ENCODE measurements around the gene ADIPOR1.
A peak's percentile ranks its signal among the peaks of the same experiment; 100 is the strongest.
"Not testable (repeated sequence)": the region's sequence is repeated elsewhere in the genome, so short reads cannot be mapped to it uniquely, and the experiment has no call there.

ADIPOR1 gene

DNA sequence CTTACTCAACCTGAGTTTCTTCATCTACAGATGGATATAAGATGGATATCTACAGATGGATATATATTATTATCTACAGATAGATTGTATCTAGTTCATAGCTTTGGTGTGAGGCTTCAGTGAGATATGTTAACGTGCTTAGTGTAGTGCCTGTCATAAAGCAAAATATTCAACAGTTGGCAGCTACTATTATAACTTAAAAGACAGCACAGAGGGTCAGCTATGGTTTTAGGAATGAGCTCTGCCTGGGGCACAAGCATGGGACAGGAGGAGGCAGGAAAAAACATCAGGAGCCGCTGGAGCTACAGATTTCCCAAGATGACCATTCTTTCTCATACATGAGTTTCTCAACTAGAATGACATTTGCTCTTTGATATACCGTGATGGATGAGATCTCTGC lies 10.2 kb upstream of the ADIPOR1 start:
- DNase-seq: no peak

DNA sequence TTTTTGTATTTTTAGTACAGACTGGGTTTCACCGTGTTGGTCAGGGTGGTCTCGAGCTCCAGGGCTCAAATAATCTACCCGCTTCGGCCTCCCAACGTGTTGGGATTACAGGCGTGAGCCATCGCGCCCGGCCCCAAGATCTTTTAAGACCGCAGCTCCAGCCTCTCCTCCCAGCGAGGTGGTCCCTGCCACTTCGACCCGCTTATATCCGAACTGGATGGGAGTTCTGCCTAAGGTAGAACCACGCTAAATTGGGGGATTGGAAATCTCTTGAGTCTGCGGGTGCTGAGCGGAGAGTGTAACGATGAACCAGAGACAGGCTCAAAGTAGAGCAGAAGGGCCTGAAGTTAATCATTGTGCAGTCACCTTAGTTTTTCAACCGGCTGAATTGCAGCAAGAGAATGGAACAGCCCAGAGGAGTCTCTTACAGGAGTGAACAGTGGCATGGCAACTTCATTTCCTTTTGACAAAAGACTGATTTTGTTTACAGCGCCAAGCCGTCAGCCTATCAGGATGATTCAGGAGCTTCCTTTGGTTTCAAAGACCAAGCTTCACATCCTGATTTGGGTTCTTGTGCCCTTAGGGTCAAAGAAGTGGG lies 9.7 kb upstream of the ADIPOR1 start:
- DNase-seq: no peak

DNA sequence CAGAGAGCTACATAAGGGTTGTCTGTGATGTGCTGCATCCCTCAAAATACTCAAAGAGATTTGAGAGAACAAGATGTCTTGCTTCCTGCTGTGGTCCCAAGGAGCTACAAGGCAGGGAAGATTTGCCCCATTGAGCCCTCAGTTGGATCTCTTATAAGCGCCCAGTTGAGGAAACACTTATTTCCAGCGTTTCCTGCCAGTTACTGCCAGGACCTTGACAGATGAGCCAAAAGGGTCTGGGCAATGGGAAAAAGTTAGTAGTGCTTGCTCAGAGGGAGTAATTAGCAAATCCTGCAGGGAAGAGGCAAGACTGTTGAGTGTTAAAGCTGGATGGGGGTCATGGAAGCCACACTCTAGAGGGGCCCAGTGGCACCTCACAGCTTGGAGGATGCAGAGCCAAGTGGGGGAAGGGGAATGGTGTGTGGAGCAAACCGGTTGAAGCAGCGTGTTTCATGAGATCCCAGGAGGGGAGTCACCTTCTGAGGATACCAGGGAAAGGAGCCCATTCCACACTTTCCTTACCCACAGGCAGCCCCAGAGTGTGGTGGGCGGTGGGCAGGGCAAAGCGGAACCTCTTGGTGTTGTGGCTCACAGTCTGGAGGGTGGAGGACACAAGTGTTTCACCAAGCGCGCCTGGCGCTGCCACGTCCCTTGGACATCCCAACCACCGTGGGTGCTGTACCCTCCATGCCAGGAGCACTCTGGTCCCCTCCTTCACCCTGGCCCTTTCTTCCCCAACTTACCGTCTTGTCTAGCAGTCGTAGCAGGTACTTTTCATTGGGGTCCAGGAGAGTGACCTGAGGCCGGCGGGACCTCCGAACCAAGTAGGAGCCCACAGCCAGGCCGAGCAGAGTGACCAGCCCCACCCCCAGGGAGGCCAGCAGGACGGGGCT lies 8.1 kb upstream of the ADIPOR1 start:
- DNase-seq: no peak

DNA sequence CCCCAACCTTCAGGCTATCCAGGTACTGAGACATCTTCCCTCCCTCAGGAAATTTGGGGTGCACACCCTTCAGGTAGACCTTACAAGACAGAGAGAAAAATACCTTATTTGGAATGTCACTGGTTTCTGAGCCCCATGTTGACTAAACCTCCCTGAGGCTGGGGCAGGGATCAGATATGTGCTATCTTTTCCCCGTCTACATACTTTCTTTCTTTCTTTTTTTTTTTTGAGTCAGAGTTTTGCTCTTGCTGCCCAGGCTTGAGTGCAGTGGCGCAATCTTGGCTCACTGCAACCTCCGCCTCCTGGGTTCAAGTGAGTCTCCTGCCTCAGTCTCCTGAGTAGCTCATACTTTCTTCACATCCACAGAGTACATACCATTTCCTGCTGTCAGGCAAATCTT lies 7.3 kb upstream of the ADIPOR1 start:
- peak; percentile 47 for DNase-seq

DNA sequence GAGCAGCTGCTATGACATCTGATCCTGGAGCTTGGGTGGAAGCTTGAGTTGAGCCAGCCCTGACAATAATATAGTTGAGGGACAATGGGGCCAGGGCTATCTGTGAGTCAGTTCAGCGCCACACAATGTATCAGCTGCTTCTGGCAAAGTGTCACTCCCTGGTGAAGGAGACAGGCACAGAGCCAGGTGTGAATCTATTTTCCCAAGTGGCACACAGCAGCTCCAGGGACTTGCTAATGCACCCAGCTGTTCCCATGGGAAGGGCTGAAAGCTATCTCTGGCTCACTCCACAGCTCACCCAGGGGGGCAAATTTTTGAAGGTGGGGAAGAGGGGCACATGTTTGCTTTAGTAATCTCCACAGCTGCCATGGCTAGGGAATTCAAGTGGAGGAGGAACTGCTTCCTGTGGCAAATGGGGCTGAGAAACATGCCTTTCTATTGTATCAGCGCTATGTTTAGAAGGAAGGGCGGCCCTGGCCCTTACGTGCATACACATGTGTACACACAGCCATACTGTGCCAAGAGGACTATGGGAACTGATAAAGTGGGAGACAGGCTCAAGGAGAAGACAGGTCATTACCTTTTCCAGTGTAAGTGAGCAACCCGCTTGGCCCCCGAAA lies 6.8 kb upstream of the ADIPOR1 start:
- peak; percentile 97 for DNase-seq

DNA sequence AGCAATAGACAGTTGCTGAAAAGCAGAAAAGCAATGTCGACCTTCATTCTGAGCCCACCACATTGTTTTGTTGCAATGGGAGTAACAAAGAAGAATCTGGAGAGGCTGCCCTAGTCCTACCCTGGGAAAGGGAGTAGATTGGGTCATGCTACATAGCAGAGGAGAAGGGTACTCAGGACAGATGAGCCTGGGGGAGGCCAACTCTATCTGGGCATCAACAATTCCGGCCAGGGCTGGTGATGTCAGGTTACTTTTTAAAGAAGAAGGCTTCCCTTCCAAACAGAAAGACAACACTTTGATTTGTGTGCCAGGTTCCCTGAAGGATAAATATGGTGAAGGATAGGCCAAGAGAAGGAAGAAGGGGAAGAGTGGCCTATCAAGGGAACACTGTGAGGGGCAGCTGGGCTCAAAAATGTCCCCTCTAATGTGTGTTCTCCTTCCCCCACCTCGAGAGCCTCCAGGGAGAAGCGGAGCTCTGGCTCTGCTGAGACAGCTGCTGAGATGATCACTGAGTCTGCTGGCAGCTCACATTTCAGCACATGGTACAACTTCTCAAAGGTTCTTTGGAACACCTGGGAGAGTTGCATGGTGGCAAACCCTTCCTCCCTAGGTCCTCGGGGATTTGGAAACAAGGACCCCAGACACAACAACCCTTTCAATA lies 3.2 kb upstream of the ADIPOR1 start:
- DNase-seq: no peak

DNA sequence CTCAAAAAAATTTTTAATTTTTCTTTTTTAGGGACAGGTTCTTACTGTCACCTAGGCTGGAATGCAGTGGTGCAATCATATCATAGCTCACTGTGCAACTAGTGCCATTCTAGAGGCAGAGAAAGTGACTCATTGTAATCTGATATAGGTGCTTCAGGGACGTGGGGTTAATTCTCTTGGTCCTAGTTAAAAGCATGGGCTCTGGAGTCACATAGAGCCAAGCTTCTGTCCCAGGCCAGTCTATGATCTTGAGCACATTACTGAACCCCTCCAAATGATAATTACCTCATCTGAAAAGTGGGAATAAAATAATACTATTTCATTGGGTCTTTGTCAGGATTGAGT lies 1.1 kb upstream of the ADIPOR1 start:
- peak; percentile 39 for DNase-seq

DNA sequence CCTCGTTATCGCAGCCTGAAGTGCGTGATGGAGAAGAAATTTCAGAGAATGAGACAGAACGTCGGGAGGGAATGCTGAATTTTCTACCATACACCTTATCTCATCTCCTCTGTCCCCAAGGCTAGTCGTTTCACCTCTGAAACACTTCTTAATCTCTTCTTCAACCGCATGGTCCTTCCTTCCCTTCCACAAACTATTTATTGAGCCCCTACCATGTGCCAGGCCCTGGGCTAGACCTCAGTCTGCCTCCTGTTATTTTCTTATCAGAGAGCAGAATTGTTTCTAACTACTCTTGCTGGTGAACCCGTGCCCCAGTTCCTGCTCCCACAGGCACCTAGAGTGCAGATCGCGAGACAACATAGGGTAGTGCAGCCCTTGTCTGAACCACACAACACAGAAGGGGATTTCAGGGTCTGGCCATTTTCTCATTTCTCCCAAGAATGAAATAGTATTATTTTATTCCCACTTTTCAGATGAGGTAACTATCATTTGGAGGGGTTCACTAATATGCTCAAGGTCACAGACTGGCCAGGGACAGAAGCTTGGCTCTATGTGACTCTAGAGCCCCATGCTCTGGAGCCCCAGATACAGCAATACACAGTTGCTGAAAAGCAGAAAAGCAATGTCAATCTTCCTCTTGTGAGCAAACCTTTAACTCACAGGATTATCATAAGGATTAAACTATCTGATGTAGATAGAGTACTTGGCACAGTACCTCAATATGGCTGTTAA lies 598 bp upstream of the ADIPOR1 start:
- no peak for DNase-seq

DNA sequence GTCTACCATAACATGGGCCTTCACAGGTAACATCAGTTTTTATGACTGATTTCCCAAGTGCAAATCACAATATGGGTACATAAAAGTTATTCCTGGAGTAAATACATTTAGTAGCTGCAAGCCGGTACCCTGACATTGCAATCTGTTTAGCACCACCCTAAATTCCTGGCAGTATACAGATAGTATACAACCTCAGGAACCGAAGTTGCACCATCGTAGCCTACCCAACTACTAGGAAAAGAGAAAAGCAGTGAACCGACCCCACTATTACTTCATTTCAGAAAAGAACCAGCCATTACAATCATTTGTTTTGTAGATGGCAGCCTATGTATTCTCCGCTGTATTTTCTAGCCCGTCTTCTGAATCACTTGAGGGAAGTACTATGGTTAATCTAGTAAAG lies 1.1 kb downstream of the ADIPOR1 start:
- no peak for DNase-seq

DNA sequence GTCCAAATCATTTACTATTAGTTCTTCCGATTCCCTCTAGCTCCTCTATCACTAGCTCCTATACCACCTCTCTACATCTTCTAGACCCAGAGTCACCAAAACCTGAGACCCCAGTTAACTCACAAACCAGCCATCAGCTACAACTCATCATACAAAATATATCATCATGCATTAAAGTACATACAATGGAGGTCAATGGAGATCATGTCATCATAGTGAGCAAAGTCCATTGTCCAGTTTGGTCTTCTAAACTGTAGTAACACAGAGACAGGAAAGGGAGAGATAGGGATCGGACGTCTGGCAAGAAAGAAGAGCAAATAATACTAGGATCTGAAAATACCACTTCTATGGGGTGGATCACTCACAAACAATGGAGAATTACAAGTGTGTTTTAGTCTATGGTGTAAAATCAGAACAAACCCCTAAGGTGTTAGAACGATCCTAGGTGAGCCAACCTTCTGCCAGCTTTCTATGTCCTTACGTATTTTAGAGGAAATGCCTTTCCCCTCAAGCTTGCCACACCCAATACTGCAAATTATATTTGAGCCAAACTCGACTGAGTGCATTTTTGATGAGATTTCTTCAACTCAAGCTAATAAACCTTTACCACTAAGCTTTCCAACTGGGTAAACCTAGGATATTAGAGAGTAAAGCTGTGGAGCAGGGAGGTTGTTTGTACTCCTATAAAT lies 3.9 kb downstream of the ADIPOR1 start:
- no peak for DNase-seq

DNA sequence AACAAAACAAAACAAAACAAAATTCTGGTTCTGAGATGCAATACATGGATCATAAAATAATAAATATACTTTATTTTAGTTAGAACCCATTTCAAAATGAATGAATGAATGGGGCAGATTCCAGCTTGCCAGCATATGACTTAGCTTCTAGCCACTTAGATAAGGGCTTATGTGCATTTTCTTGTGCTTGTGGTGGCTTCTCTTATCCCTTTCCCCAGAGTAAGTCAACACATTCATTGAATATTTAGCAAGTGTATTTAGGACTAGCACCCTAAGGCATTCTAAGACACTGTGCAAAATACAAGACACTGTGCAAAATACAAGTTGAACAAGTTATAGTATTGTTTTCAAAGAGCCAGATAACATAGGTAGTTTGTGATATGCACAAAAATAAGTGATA lies 4.7 kb downstream of the ADIPOR1 start:
- no peak for DNase-seq

DNA sequence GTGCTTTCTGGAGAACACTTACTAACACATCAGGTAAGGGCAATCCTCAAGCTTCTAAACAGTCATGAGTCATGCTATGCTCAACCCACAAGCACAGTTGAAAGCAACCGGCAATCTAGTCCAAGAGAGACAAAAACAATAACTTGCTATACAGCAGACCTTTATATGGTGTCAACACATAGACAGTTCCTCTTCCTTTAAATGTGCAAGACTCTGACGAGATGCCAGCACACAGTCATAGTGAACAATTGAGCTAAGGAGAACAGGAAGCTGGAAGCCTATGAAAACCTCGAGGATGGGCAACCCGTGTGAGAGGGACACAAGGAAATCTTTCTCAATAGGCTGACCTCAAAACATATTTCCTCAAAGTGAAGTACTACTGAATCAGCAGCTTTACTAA lies 5.3 kb downstream of the ADIPOR1 start:
- no peak for DNase-seq

DNA sequence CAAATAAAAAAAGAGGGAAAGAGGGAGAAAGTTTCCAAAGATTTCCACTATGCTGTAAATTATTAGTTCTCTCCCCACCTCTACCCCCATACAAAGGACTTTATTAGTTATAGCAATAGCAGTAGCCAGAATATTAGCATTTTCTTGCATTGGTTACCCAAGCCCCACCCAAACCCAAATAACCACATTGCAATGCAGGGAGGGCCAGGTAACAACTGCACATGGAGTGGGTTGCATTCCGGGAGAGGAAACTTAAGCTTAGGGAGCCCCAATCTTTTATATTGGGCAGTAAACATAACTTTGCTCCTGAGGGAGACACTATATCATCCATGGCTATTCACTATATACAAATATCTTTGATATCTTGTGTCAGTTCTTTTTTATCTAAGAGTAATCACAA lies 6.0 kb downstream of the ADIPOR1 start:
- no peak for DNase-seq

DNA sequence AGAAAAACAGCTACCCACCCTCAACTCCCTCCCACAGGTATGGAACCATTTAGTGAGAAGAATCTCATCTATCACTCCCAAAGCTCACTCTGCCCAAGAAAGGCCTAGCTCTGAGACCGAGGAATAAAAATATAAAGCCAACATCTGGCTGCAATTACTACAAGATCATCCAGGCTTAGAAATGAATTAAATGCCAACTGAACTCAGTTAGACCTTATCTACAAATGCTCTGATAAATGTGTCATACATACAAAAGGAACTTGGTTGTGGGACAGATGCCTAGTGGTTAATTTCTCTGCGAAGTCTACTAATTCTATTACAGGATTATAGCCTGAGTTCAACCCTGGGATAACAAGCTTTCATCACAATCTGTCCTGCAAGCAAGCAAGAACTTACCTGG lies 6.7 kb downstream of the ADIPOR1 start:
- no peak for DNase-seq

DNA sequence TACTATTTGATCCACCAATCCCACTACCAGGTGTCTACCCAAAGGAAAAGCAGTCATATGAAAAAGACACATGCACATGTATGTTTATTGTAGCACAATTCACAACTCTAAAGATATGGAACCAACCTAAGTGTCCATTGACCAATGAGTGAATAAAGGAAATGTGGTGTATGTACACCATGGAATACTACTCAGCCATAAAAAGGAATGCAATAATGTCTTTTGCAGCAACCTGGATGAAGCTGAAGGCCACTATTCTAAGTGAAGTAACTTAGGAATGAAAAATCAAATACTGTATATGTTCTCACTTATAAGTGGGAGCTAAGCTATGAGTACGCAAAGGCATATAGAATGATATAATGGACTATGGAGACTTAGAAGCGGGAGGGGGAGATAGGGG lies 12.6 kb downstream of the ADIPOR1 start:
- DNase-seq: no peak

DNA sequence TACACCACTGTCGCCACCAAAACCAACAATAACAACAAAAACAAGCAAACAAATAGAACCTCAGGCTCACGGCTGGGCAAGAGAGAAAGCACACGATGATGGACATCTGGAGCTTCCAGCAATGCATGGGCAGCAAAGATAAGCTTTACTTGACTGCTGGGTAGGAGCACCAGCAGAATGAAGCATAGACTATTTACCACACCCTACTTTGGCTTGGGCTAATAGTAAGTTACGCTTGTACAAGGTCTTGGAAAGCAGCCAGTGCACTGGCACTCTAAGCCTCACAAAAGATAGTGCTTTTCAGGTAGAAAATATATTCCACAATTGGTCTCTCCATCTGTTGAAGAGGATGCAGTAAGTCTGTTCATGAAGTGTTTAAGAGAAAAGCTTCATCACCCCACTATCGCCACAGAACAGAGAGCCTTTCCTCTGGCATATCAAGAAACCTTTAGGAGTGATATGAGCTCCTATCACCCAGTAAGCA lies 13.6 kb downstream of the ADIPOR1 start:
- DNase-seq: no peak

DNA sequence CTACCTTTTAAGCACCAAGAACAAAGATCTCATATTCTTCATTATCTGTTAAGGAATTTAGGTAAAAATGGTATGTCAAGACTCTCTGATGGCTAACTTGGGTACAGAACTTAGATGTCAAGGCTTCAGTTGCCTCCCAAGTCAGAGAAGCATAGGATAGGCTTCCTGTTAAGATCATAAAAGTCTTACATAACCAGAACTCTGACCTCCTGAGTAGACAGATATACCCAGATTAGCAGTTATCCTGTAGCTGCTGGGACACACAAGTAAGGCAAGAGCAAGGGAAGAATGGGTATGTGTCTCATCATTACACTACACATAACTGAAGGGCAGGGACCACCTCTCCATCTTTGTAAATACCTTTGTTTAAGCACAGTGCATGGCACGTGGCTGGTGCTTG lies 15.7 kb downstream of the ADIPOR1 start:
- DNase-seq: no peak

DNA sequence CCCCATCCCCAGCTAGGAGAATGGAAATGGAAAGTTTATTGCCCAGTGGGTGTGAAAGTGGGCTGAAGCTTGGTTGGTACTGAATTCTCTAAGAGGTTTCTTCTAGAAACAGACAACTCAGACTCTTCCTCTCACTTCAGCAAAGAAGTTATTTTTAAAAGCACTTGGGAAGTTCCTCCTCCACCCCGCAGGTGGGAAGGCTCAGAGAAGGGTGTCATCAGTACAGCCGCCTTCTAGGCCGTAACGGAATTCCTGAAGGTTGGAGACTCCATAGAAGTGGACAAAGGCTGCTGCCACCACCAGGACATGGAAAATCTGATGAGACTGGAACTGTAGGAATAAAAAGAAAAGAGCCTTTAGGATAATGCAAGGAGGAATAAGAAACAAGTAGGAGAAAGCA lies 16.7 kb downstream of the ADIPOR1 start:
- no peak for DNase-seq

DNA sequence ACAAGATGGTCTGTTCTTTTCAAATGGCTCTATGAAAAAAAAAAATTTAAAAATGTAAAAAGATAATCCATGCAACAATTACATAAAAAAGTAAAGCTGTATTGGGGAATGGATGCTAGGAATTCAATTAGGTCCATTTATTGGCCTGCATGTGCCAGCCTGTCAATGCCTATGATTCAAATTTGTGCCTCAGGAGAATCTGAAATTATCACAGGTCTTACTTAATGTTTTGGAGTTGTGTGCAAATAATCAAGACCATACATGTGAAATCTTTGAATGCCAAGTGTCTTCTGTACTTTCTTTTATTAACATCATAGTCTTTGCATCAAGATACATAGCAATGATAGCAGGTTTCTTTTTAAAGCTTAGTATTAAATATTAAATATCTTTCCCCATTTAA lies 17.6 kb downstream of the ADIPOR1 start:
- DNase-seq: no peak

DNA sequence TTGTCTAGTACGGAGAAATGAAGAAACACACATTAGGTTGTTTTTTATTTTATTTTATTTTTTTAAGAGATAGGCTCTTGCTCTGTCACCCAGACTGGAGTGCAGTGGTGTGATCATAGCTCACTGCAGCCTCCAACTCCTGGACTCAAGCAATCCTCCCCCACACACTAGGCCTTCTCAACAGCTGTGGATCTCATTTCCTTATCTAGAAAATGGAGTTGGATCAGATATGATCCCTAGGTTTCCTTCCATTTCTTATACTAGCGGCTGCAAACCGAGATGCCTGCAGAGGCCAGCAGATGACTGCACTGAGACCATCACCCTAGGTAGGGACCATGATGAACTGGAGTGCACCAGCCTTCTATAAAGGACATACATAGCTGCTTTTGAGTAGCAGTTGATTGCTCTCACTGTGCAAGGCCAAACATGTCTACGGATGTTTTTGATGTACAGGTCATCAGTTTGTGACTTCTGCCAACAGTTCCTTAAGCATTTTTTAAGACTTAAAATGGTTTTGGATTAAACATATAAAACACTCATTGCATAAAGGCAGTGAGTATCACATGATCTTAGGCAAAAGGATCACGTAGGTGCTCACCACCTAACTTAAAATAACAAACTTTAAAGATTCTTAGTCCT lies 19.7 kb downstream of the ADIPOR1 start:
- no peak for DNase-seq

DNA sequence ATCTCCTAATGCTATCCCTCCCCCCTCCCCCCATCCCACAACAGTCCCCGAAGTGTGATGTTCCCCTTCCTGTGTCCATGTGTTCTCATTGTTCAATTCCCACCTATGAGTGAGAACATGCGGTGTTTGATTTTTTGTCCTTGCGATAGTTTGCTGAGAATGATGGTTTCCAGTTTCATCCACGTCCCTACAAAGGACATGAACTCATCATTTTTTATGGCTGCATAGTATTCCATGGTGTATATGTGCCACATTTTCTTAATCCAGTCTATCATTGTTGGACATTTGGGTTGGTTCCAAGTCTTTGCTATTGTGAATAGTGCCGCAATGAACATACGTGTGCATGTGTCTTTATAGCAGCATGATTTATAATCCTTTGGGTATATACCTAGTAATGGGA lies 21.7 kb downstream of the ADIPOR1 start:
- not testable (repeated sequence) for DNase-seq

DNA sequence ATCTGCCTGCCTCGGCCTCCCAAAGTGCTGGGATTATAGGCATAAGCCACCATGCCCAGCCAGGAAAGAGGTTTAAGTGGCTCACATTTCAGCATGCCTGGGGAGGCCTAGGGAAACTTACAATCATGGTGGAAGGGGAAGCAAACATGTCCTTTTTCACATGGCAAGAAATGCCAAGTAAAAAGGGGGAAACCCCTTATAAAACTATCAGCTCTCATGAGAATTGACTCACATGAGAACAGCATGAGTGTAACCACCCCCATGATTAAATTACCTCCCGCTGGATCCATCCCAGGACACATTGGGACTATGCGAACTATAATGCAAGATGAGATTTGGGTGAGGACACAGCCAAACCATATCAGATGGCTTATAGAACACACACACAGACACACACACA lies 22.3 kb downstream of the ADIPOR1 start:
- DNase-seq: no peak

Measured in NCI-H2029 (cell line).